IMR-90 (cell line): ENCODE results near the gene MRPL43. TPM values are rescaled to one million over a fixed set of nuclear protein-coding genes. Genes with fewer than 3 reads are reported as not detected.
A peak's percentile ranks its signal among the peaks of the same experiment; 100 is the strongest.

Experiments used
- ATAC-seq: fragments of 200-7000 bp; cut with Tn5 transposase; 2 replicates; pipeline ENCODE4 v1.9.1; 2020; ENCODE audit warnings: low read depth, mild to moderate bottlenecking, moderate library complexity
- BruUV-seq: library from RNA; stranded (reverse); fragments of 400-500 nt; replicated peaks from 2 replicates; lab custom pipeline; 2021; lab: Mats Ljungman, UMichigan
- CTCF ChIA-PET: fragments of 300-600 bp; formaldehyde crosslinking; extraction: SDS; loops from one replicate; lab custom pipeline; 2021; ENCODE audit warnings: antibody characterized with exemption; lab: Yijun Ruan, JAX
- POLR2A ChIA-PET: fragments of 300-600 bp; sonication (Branson Sonifier 250); formaldehyde crosslinking; loops from one replicate; lab custom pipeline; 2022; ENCODE audit warnings: antibody characterized with exemption; ENCODE audit not compliant: unreplicated experiment; lab: Charles Lee
- DNase-seq: peaks from one replicate; pipeline ENCODE4 v3.0.0; 2013
- H2AFZ ChIP-seq: replicated peaks from 2 replicates; pipeline ENCODE3; 2013; ENCODE audit warnings: low read length, mild to moderate bottlenecking; ENCODE audit not compliant: poor library complexity
- H2AK5ac ChIP-seq: 2 replicates; pipeline ENCODE4 v1.6.1; 2013; ENCODE audit warnings: low read depth, low read length, inconsistent platforms
- H2AK9ac ChIP-seq: replicated peaks from 2 replicates; pipeline ENCODE3; 2013; ENCODE audit warnings: mild to moderate bottlenecking, low read depth, low read length, moderate library complexity; ENCODE audit not compliant: poor library complexity
- H2BK120ac ChIP-seq: 2 replicates; pipeline ENCODE4 v1.6.1; 2013; ENCODE audit warnings: low read depth, low read length, inconsistent platforms
- H2BK15ac ChIP-seq: 3 replicates; pipeline ENCODE4 v1.6.1; 2013; ENCODE audit warnings: low read depth, low read length, inconsistent platforms
- H2BK20ac ChIP-seq: 2 replicates; pipeline ENCODE4 v1.6.1; 2013; ENCODE audit warnings: low read depth, mild to moderate bottlenecking, inconsistent platforms, low read length, moderate library complexity
- H2BK5ac ChIP-seq: 2 replicates; pipeline ENCODE4 v1.6.1; 2013; ENCODE audit warnings: mild to moderate bottlenecking, low read depth, low read length, inconsistent platforms; ENCODE audit not compliant: poor library complexity, severe bottlenecking
- H3K14ac ChIP-seq: replicated peaks from 2 replicates; pipeline ENCODE4 v1.6.1; 2013; ENCODE audit warnings: low read depth, low read length, inconsistent platforms
- H3K18ac ChIP-seq: 2 replicates; pipeline ENCODE4 v1.6.1; 2013; ENCODE audit warnings: low read depth, low read length, control low read depth
- H3K23ac ChIP-seq: 2 replicates; pipeline ENCODE4 v1.6.1; 2013; ENCODE audit warnings: low read depth, low read length, inconsistent platforms
- H3K27ac ChIP-seq: 2 replicates; pipeline ENCODE4 v1.5.1; 2013; ENCODE audit warnings: mild to moderate bottlenecking, control low read depth, low read length; ENCODE audit not compliant: insufficient read depth
- H3K27me3 ChIP-seq: 2 replicates; pipeline ENCODE4 v1.6.1; 2013; ENCODE audit warnings: low read length; ENCODE audit not compliant: control insufficient read depth, insufficient read depth
- H3K36me3 ChIP-seq: 2 replicates; pipeline ENCODE4 v1.6.1; 2013; ENCODE audit warnings: low read length, mixed read lengths; ENCODE audit not compliant: control insufficient read depth, insufficient read depth
- H3K4ac ChIP-seq: 2 replicates; pipeline ENCODE4 v1.6.1; 2013; ENCODE audit warnings: low read depth, low read length, inconsistent platforms
- H3K4me1 ChIP-seq: 2 replicates; pipeline ENCODE4 v1.6.1; 2013; ENCODE audit warnings: low read length, mixed read lengths; ENCODE audit not compliant: control insufficient read depth, insufficient read depth
- H3K4me2 ChIP-seq: 2 replicates; pipeline ENCODE4 v1.6.1; 2013; ENCODE audit warnings: low read depth, mild to moderate bottlenecking, control low read depth, low read length, moderate library complexity
- H3K4me3 ChIP-seq: 2 replicates; pipeline ENCODE4 v1.5.1; 2013; ENCODE audit warnings: low read depth, mild to moderate bottlenecking, control low read depth, low read length, moderate library complexity; ENCODE audit not compliant: insufficient read depth
- H3K56ac ChIP-seq: 2 replicates; pipeline ENCODE4 v1.6.1; 2013; ENCODE audit warnings: low read length, inconsistent platforms; ENCODE audit not compliant: insufficient read depth; ENCODE audit errors: extremely low read depth
- H3K79me1 ChIP-seq, 2 experiments: 2 replicates each; pipeline ENCODE4 v1.6.1; 2013; ENCODE audit warnings: low read length in 2 of 2, inconsistent platforms in 1 of 2, low read depth in 1 of 2
- H3K9ac ChIP-seq: 2 replicates; pipeline ENCODE4 v1.6.1; 2013; ENCODE audit warnings: low read depth, low read length, control low read depth
- H3K9me1 ChIP-seq: 2 replicates; pipeline ENCODE4 v1.6.1; 2013; ENCODE audit warnings: low read length, inconsistent platforms; ENCODE audit not compliant: insufficient read depth
- H3K9me3 ChIP-seq: 2 replicates; pipeline ENCODE4 v1.6.1; 2013; ENCODE audit warnings: low read length; ENCODE audit not compliant: control insufficient read depth, insufficient read depth
- H4K20me1 ChIP-seq: 2 replicates; pipeline ENCODE4 v1.6.1; 2013; ENCODE audit warnings: low read length, inconsistent platforms; ENCODE audit not compliant: insufficient read depth
- H4K5ac ChIP-seq: 2 replicates; pipeline ENCODE4 v1.6.1; 2013; ENCODE audit warnings: mild to moderate bottlenecking, low read depth, low read length, control low read depth
- H4K8ac ChIP-seq, 2 experiments: 2 replicates each; pipeline ENCODE4 v1.6.1; 2013; ENCODE audit warnings: low read depth in 2 of 2, low read length in 2 of 2, control low read depth in 1 of 2, inconsistent platforms in 1 of 2
- H4K91ac ChIP-seq: 2 replicates; pipeline ENCODE4 v1.6.1; 2013; ENCODE audit warnings: low read depth, low read length, inconsistent platforms; ENCODE audit not compliant: insufficient read depth
- ELK1 ChIP-seq: fragments of 150-350 bp; IDR thresholded peaks from 2 replicates; pipeline ENCODE4 v1.6.1; 2016; ENCODE audit warnings: low read depth, mild to moderate bottlenecking, low read length, moderate library complexity, borderline replicate concordance
- NFE2L2 ChIP-seq: fragments of 150-350 bp; IDR thresholded peaks from 2 replicates; pipeline ENCODE4 v1.6.1; 2016; ENCODE audit warnings: low read depth, mild to moderate bottlenecking, low read length
- RCOR1 ChIP-seq: IDR thresholded peaks from 2 replicates; pipeline ENCODE4 v1.6.1; 2012; ENCODE audit warnings: mild to moderate bottlenecking, low read length, improper control_type of control experiment; ENCODE audit not compliant: insufficient replicate concordance
- WGBS, 2 experiments: methylation state at CpG; one replicate each; pipeline versions ENCODE4 v1.1.5 to v1.1.7; 2013; ENCODE audit warnings: missing lambda C conversion rate in 2 of 2; ENCODE audit not compliant: insufficient read length in 1 of 2; ENCODE audit errors: extremely low coverage in 2 of 2; 5-methylcytosine and 5-hydroxymethylcytosine counted together
- dilution Hi-C: fragments of 300-500 bp; cut with HindIII; formaldehyde crosslinking; loops from one replicate; pipeline ENCODE4 v1.14.3; 2018; ENCODE audit warnings: low sequenced_read_pairs; ENCODE audit not compliant: unreplicated experiment
- in situ Hi-C: fragments of 300-500 bp; cut with MboI; formaldehyde crosslinking; loops from 3 replicates; pipeline ENCODE4 v1.14.3; 2019; ENCODE audit warnings: low sequenced_read_pairs, inconsistent platforms, mixed read lengths
- intact Hi-C: fragments of 100-400 bp; cut with micrococcal nuclease; formaldehyde crosslinking; loops from 2 replicates; pipeline ENCODE4 v1.10.0; 2022
- polyA plus RNA-seq, 3 experiments: library from polyadenylated mRNA; depleted of rRNA; stranded (reverse); fragments of >200 nt; gene quantifications; 2 replicates each; pipeline ENCODE4 v1.2.3, GENCODE V29; 2012; ENCODE audit warnings: low replicate concordance in 1 of 3
- total RNA-seq: library from RNA; depleted of rRNA; stranded (reverse); fragments of >200 nt; gene quantifications from 2 replicates; pipeline ENCODE4 v1.2.3, GENCODE V29; 2012
- TF ChIP-seq, protein P1 (sequence below): fragments of 150-350 bp; IDR thresholded peaks from 2 replicates; pipeline ENCODE4 v1.6.1; 2017; ENCODE audit warnings: mild to moderate bottlenecking, antibody characterized with exemption, low read length, low read depth

The MRPL43 gene
- total and polyA plus RNA-seq, 2 of the 4 experiments (the other 2 are of a cell fraction), result 61.3 to 142 TPM

DNA sequence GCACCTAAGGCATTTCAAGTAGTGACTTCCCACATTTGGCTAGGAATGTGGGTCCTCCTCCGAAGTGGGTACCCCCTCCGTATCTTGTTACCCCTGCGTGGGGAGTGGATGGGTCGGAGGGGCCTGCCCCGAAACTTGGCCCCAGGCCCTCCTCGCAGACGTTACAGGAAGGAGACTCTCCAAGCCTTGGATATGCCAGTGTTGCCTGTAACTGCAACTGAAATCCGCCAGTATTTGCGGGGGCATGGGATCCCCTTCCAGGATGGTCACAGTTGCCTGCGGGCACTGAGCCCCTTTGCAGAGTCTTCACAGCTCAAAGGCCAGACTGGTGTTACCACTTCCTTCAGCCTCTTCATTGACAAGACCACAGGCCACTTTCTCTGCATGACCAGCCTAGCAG lies 869 bp upstream of the MRPL43 start:
- Histone ChIP-seq H3K9me3 (no peaks in the 10 kb centered on the region), H2BK120ac (no peak overlapping the region), H3K9ac (peak overlapping the region; percentile 70), H2BK20ac (no peak overlapping the region), H3K18ac (no peak overlapping the region), H2AFZ (peak overlapping the region; percentile 99), H3K4ac (peak overlapping the region; percentile 88; the same call in 1 of the 2 replicates), H3K4me1 (peaks cover 8% of the 10 kb centered on the region; the same call in 1 of the 2 replicates), H3K36me3 (peaks cover 31% of the 10 kb centered on the region), H3K79me1 (peaks cover 60 to 67% of the 10 kb centered on the region in 2 experiments), H3K9me1 (peaks cover 9% of the 10 kb centered on the region), H3K27ac (no peak overlapping the region), H3K14ac (no peak overlapping the region), H3K4me3 (peak overlapping the region; percentile 90), H3K27me3 (no peaks in the 10 kb centered on the region), H2BK15ac (no peak overlapping the region), H3K56ac (0 out of 2 replicates have a peak overlapping the region, but pooled peaks have one; percentile 66), H4K8ac (peak overlapping the region; percentile 95 to 100; a peak in 3 of 4 replicates), H3K4me2 (peak overlapping the region; percentile 99), H4K5ac (no peak overlapping the region), H2AK5ac (peak overlapping the region; percentile 57; the same call in 1 of the 2 replicates), H2BK5ac (no peak overlapping the region), H3K23ac (peak overlapping the region; percentile 87; the same call in 1 of the 2 replicates), H4K91ac (no peak overlapping the region), H2AK9ac (peak overlapping the region; percentile 2), H4K20me1 (0 out of 2 replicates have a peak, but pooled peaks cover 3% of the 10 kb centered on the region)
- TF ChIP-seq, protein P1, sequence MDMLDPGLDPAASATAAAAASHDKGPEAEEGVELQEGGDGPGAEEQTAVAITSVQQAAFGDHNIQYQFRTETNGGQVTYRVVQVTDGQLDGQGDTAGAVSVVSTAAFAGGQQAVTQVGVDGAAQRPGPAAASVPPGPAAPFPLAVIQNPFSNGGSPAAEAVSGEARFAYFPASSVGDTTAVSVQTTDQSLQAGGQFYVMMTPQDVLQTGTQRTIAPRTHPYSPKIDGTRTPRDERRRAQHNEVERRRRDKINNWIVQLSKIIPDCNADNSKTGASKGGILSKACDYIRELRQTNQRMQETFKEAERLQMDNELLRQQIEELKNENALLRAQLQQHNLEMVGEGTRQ, result no peak
- TF ChIP-seq RCOR1 (no peak), ELK1 (no peak), NFE2L2 (no peak)
- dilution Hi-C loops (no loop called here), intact Hi-C loops (no loop called here), in situ Hi-C loops (no loop called here)
- CTCF ChIA-PET, result interaction anchor here (1.3 kb wide), 1 partner anchor 11 kb away, joined by 3 read pairs; the partner anchor contains the start of gene LZTS2
- 75% methylated on average over 5 of the region's 10 CpGs; no CpG with 5 or more reads in 1 of the 2 experiments for WGBS, 2 experiments
- ATAC-seq (no peak), DNase-seq (no peak)
- POLR2A ChIA-PET, result no interaction called here
- no TSS peak for BruUV-seq
